Hematopoietic multipotent progenitor cell treated with erythropoietin and hydrocortisone succinate and interleukin-3 and kit ligand, for 15 days (in vitro differentiated cells): ENCODE results near the gene TMPRSS9.
"Not testable (repeated sequence)": the region's sequence is repeated elsewhere in the genome, so short reads cannot be mapped to it uniquely, and the experiment has no call there.

Experiments
- DNase-seq: peaks from one replicate; pipeline ENCODE4 v3.0.0-alpha.2; 2015; ENCODE audit warnings: low spot score

The TMPRSS9 gene

DNA sequence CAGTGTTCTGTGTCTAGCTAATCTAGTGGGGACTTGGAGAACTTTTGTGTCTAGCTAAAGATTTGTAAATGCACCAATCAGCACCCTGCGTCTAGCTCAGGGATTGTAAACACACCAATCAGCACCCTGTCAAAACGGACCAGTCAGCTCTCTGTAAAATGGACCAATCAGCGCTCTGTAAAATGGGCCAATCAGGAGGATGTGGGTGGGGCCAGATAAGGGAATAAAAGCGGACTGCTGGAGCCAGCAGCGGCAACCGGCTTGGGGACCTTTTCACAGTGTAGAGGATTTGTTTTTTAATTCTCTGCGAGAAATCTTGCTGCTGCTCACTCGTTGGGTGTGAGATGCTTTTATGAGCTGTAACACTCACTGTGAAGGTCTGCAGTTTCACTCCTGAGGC is 32.8 kb downstream of the TMPRSS9 start:
- not testable (repeated sequence) for DNase-seq

- no peak for DNase-seq
These were observed 34.0 kb downstream of the TMPRSS9 start for GRCh38 chr19:2394054-2394441.

- DNase-seq, result no peak
These were observed 34.6 kb downstream of the TMPRSS9 start for GRCh38 chr19:2394442-2395292.

DNA sequence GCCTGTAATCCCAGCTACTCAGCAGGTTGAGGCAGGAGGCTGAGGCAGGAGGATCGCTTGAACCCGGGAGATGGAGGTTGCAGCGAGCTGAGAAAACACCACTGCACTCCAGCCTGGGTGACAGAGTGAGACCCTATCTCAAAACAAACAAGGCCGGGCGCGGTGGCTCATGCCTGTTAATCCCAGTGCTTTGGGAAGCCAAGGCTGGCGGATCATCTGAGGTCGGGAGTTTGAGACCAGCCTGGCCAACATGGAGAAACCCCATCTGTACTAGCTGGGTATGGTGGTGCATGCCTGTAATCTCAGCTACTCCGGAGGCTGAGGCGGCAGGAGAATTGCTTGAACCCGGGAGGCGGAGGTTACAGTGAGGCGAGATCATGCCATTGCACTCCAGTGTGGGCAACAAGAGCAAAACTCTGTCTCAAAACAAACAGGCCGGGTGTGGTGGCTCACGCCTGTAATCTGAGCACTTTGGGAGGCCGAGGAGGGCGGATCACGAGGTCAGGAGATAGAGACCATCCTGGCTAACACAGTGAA is 35.3 kb downstream of the TMPRSS9 start:
- DNase-seq, result not testable (repeated sequence)

GRCh38 chr19:2397173-2397572 is 37.1 kb downstream of the TMPRSS9 start:
- DNase-seq, result not testable (repeated sequence)

GRCh38 chr19:2398735-2399305 is 38.8 kb downstream of the TMPRSS9 start:
- DNase-seq, result no peak

- no peak for DNase-seq
These were observed 39.5 kb downstream of the TMPRSS9 start for GRCh38 chr19:2399582-2399981.

GRCh38 chr19:2408247-2408646 is 48.2 kb downstream of the TMPRSS9 start:
- no peak for DNase-seq

DNA sequence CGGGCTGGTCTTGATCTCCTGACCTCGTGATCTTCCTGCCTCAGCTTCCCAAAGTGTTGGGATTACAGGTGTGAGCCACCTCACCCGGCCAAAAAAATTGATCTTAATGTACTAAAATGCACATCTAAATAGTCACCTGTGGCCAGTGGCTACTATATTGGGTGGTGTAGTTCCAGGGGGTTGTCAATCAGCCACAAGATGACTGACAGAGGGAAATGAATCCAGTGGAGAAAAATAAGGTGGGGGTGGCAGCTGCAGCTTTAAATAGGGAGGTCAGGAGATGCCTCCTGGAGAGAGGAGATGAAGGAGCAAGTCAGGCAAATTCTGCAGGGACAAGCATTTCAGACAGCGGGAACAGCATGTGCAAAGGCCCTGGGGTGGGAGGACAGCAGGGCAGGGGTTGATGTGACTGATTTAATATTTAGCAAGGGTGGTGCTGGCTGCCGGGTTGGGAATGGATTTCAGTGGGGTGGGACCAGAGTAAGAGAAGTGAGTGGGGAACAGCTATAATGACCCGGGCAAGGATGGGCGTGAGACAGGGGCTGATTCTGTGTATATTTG is 49.4 kb downstream of the TMPRSS9 start:
- no peak for DNase-seq

- DNase-seq, result no peak
These were observed 50.0 kb downstream of the TMPRSS9 start for GRCh38 chr19:2410023-2410422.

DNA sequence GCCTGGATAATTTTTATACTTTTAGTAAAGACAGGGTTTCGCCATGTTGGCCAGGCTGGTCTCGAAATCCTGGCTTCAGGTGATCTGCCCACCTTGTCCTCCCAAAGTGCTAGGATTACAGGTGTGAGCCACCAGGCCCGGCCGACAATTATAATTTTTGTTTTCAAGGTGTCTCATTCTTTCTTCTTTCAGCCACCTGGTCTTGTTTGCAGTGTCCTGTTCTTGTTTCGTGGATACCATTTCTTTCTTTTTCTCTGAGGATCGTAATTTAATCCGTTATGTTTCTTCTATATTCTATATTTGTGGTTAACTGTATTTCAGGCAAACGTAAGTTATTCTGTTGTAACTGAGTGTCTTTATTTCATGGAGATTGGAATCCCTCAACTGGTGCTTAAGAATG is 51.6 kb downstream of the TMPRSS9 start:
- DNase-seq, result no peak

GRCh38 chr19:2412449-2412848 is 52.4 kb downstream of the TMPRSS9 start:
- no peak for DNase-seq

GRCh38 chr19:2413159-2413558 is 53.1 kb downstream of the TMPRSS9 start:
- DNase-seq, result no peak

DNA sequence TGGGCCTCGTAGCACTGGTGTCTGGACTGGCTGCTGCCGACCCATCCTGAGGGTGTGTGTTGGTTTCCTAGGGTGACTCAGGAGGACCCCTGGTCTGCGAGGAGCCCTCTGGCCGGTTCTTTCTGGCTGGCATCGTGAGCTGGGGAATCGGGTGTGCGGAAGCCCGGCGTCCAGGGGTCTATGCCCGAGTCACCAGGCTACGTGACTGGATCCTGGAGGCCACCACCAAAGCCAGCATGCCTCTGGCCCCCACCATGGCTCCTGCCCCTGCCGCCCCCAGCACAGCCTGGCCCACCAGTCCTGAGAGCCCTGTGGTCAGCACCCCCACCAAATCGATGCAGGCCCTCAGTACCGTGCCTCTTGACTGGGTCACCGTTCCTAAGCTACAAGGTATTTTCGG is 53.6 kb downstream of the TMPRSS9 start:
- no peak for DNase-seq

DNA sequence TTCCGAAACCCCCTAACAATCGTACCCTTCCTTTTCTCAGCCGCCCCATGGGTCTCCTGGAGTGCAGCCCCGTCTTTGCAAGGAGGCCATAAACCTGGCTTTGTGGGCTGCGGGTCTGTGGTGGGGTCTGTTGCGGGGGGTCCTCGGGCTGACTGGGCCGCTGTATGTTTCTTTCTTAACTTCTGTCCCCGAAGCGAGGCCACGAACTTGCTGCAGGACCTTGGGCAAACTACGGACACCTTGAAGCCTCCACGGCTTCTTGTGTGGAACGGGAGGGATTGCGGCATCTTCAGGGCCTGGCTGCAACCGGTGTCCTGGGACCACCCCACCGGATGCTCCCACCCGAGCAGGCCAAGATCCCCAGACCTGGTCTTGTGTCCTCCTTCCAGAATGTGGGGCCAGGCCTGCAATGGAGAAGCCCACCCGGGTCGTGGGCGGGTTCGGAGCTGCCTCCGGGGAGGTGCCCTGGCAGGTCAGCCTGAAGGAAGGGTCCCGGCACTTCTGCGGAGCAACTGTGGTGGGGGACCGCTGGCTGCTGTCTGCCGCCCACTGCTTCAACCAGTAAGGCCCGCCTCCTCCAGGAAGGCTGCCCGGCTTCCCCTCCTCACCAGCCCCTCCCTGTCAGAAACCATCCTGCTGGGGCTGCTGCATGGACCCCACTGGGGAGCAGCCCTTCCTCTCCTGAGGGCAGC is 55.4 kb downstream of the TMPRSS9 start:
- no peak for DNase-seq

- DNase-seq, result no peak
These were observed 55.9 kb downstream of the TMPRSS9 start for GRCh38 chr19:2415973-2416319.

- no peak for DNase-seq
These were observed 56.4 kb downstream of the TMPRSS9 start for GRCh38 chr19:2416321-2417097.

DNA sequence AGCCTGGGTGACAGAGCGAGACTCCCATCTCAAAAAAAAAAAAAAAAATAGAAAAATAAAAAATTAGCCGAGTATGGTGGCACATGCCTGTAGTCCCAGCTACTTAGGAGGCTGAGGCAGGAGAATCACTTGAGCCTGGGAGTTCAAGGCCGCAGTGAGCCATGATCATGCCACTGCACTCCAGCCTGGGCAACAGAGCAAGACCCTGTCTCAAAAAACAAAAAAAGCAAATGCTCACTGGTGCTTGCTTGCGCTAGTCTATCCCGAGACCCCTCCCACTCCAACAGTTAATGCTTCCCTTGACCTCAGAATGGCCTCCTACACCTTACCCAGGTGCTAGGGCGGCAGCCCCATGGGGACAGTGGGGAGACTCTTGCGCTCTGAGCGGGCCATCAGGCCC is 57.4 kb downstream of the TMPRSS9 start:
- not testable (repeated sequence) for DNase-seq

DNA sequence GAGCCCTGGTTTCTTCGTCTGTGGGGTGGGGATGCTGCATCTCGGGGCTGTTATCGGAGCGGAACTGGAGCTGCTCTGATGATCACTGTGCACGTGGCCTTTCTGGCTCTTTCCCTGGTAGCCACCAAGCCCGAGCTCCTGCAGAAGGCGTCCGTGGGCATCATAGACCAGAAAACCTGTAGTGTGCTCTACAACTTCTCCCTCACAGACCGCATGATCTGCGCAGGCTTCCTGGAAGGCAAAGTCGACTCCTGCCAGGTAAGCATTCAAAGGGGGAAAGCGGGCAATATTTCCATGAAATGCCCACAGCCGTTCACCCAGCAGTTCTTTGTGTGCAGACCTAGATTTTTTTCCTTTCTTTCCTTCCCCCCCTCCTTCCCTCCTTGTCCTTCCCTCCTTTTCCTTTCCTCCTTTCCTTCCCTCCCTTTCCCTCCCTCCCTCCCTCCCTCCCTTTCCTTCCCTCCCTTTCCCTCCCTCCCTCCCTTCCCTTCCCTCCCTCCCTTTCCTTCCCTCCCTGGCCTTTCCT is 57.9 kb downstream of the TMPRSS9 start:
- DNase-seq, result no peak

- DNase-seq, result no peak
These were observed 59.7 kb downstream of the TMPRSS9 start for GRCh38 chr19:2419754-2420153.

GRCh38 chr19:2420490-2420889 is 60.4 kb downstream of the TMPRSS9 start:
- no peak for DNase-seq
